DMS53 (cell line): ENCODE data around the gene VWC2.

Experiments
- DNase-seq: peaks from one replicate; lab custom pipeline; 2025; lab: John Stamatoyannopoulos, UW

The VWC2 gene

GRCh38 chr7:49773218-49773935 is at the start of gene VWC2:
TSS of gene VWC2 (plus strand) at chr7:49773638. CDS start at chr7:49775436, 1,798 bp downstream.
- DNase-seq = peak; percentile 74

- no peak for DNase-seq
Observed at GRCh38 chr7:49724071-49724470, 49.4 kb upstream of the VWC2 start.

GRCh38 chr7:49731836-49732235 is 41.6 kb upstream of the VWC2 start:
- DNase-seq = no peak

- DNase-seq = no peak
Observed at GRCh38 chr7:49762666-49763065, 10.8 kb upstream of the VWC2 start.

- DNase-seq = no peak
Observed at GRCh38 chr7:49763791-49764190, 9.6 kb upstream of the VWC2 start.

- no peak for DNase-seq
Observed at GRCh38 chr7:49766966-49767365, 6.5 kb upstream of the VWC2 start.

GRCh38 chr7:49767719-49768118 is 5.7 kb upstream of the VWC2 start:
- no peak for DNase-seq

- no peak for DNase-seq
Observed at GRCh38 chr7:49768254-49768653, 5.2 kb upstream of the VWC2 start.

GRCh38 chr7:49768835-49769234 is 4.6 kb upstream of the VWC2 start:
- DNase-seq = peak; percentile 35

GRCh38 chr7:49769285-49769857 is 4.1 kb upstream of the VWC2 start:
- DNase-seq = no peak

GRCh38 chr7:49770838-49771237 is 2.6 kb upstream of the VWC2 start:
- no peak for DNase-seq

GRCh38 chr7:49771427-49772176 is 1.8 kb upstream of the VWC2 start:
- DNase-seq = no peak

GRCh38 chr7:49772916-49773217 is 571 bp upstream of the VWC2 start:
- peak; percentile 30 for DNase-seq

- peak; percentile 74 for DNase-seq
Observed at GRCh38 chr7:49773936-49774458, 559 bp downstream of the VWC2 start.

GRCh38 chr7:49774459-49775064 is 1.1 kb downstream of the VWC2 start:
- DNase-seq = peak; percentile 53

GRCh38 chr7:49775065-49775948 is 1.9 kb downstream of the VWC2 start:
- peak; percentile 73 for DNase-seq

GRCh38 chr7:49775949-49776443 is 2.6 kb downstream of the VWC2 start:
- DNase-seq = peak; percentile 55

GRCh38 chr7:49776994-49777393 is 3.6 kb downstream of the VWC2 start:
- DNase-seq = peak; percentile 79

GRCh38 chr7:49778731-49779270 is 5.4 kb downstream of the VWC2 start:
- no peak for DNase-seq

GRCh38 chr7:49780953-49781352 is 7.5 kb downstream of the VWC2 start:
- no peak for DNase-seq

GRCh38 chr7:49781996-49782395 is 8.6 kb downstream of the VWC2 start:
- DNase-seq = peak; percentile 15
